PC-9 (cell line): Measurements from ENCODE around the gene HOXD3. TPM values are rescaled to one million over a fixed set of nuclear protein-coding genes. Genes with fewer than 3 reads are reported as not detected.

Source experiments
- BruUV-seq: library from RNA; stranded (reverse); fragments of 400-500 nt; replicated peaks from 2 replicates; lab custom pipeline; 2021; lab: Mats Ljungman, UMichigan
- CTCF ChIA-PET: fragments of 300-600 bp; sonication (Branson Sonifier 250); formaldehyde crosslinking; loops from one replicate; lab custom pipeline; 2022; ENCODE audit warnings: antibody characterized with exemption; lab: Charles Lee
- POLR2A ChIA-PET: fragments of 300-600 bp; sonication (Branson Sonifier 250); formaldehyde crosslinking; loops from one replicate; lab custom pipeline; 2022; ENCODE audit warnings: antibody characterized with exemption; ENCODE audit not compliant: unreplicated experiment; lab: Charles Lee
- DNase-seq, 2 experiments: peaks; one replicate each; pipeline versions ENCODE4 v3.0.0 to v3.0.0-alpha.2; 2015 to 2022; ENCODE audit warnings: mixed read lengths in 1 of 2
- H2AFZ ChIP-seq: fragments of 200-600 bp; sonication (generic); 2 replicates; pipeline ENCODE4 v1.8.1; 2017; ENCODE audit warnings: antibody characterized with exemption
- H3F3A ChIP-seq: fragments of 200-600 bp; sonication (generic); 2 replicates; pipeline ENCODE4 v1.8.1; 2017; ENCODE audit warnings: antibody characterized with exemption, mild to moderate bottlenecking, low read depth; ENCODE audit not compliant: insufficient read depth
- H3K27ac ChIP-seq: fragments of 200-600 bp; sonication (generic); 2 replicates; pipeline ENCODE4 v1.6.1; 2016; ENCODE audit warnings: mixed run types
- H3K27me3 ChIP-seq: fragments of 200-600 bp; sonication (generic); 2 replicates; pipeline ENCODE4 v1.6.1; 2016; ENCODE audit warnings: low read depth, mixed run types; ENCODE audit not compliant: insufficient read depth
- H3K36me3 ChIP-seq: fragments of 200-600 bp; sonication (generic); 2 replicates; pipeline ENCODE4 v1.6.1; 2016; ENCODE audit warnings: low read depth, mixed run types
- H3K4me1 ChIP-seq: fragments of 200-600 bp; sonication (generic); replicated peaks from 2 replicates; pipeline ENCODE4 v1.6.1; 2016; ENCODE audit warnings: mixed run types; ENCODE audit not compliant: insufficient read depth
- H3K4me2 ChIP-seq: fragments of 200-600 bp; sonication (generic); 2 replicates; pipeline ENCODE4 v1.6.1; 2017; ENCODE audit warnings: mixed run types
- H3K4me3 ChIP-seq: fragments of 200-600 bp; sonication (generic); 2 replicates; pipeline ENCODE4 v1.6.1; 2016; ENCODE audit warnings: mixed run types
- H3K79me2 ChIP-seq: fragments of 200-600 bp; sonication (generic); 2 replicates; pipeline ENCODE4 v1.6.1; 2017; ENCODE audit warnings: low read depth, mixed run types
- H3K9me2 ChIP-seq: fragments of 200-600 bp; sonication (generic); 2 replicates; pipeline ENCODE4 v1.8.1; 2017; ENCODE audit warnings: mild to moderate bottlenecking; ENCODE audit not compliant: insufficient read depth
- H3K9me3 ChIP-seq: fragments of 200-600 bp; sonication (generic); 2 replicates; pipeline ENCODE4 v1.8.1; 2016; ENCODE audit warnings: low read depth; ENCODE audit not compliant: insufficient read depth
- H4K20me1 ChIP-seq: fragments of 200-600 bp; sonication (generic); 2 replicates; pipeline ENCODE4 v1.8.1; 2017; ENCODE audit not compliant: insufficient read depth
- CTCF ChIP-seq: fragments of 200-600 bp; sonication (generic); conservative IDR thresholded peaks from 2 replicates; pipeline ENCODE4 v1.6.1; 2017; ENCODE audit warnings: mixed run types, antibody characterized with exemption, mild to moderate bottlenecking, moderate library complexity
- EZH2 ChIP-seq: fragments of 200-600 bp; sonication (generic); IDR thresholded peaks from 2 replicates; pipeline ENCODE4 v1.8.0; 2017; ENCODE audit warnings: antibody characterized with exemption, low read depth
- intact Hi-C: fragments of 100-400 bp; cut with micrococcal nuclease; formaldehyde crosslinking; loops from one replicate; pipeline ENCODE4 v1.10.0; 2022; ENCODE audit not compliant: unreplicated experiment
- total RNA-seq: library from RNA; stranded (reverse); gene quantifications from 2 replicates; pipeline ENCODE4 v1.2.3, GENCODE V29; 2021

Gene HOXD3
- total RNA-seq, 1 experiment from 2014 or later, result not detected

- no peak for TF ChIP-seq CTCF
- H2AFZ ChIP-seq, result no peak overlapping the region
These were observed 39.2 kb upstream of the HOXD3 start for GRCh38 chr2:176117823-176118371.

GRCh38 chr2:176118601-176119339 is 38.3 kb upstream of the HOXD3 start:
- no peak for TF ChIP-seq EZH2
- TF ChIP-seq CTCF, result peak; percentile 72
- no TSS peak for BruUV-seq
- no peak overlapping the region for H3K27ac ChIP-seq
- H4K20me1 ChIP-seq, result no peaks in the 10 kb centered on the region
- no peaks in the 10 kb centered on the region for H3K9me2 ChIP-seq
- H3K36me3 ChIP-seq, result no peaks in the 10 kb centered on the region
- H3K4me1 ChIP-seq, result no peaks in the 10 kb centered on the region
- peak overlapping the region; percentile 6; the same call in 1 of the 2 replicates for H3K4me2 ChIP-seq
- peak in 1 of 2 experiments; percentile 30 for DNase-seq
- ChIA-PET CTCF (no interaction called here), POLR2A (no interaction called here)
- no peaks in the 10 kb centered on the region for H3K9me3 ChIP-seq
- H2AFZ ChIP-seq, result no peak overlapping the region
- intact Hi-C loops, result no loop called here
- H3K79me2 ChIP-seq, result no peaks in the 10 kb centered on the region
- no peak overlapping the region for H3K4me3 ChIP-seq
- H3K27me3 ChIP-seq, result peaks cover 73% of the 10 kb centered on the region
- H3F3A ChIP-seq, result no peaks in the 10 kb centered on the region

More at GRCh38 chr2:176117823-176118371, 39.2 kb upstream of the HOXD3 start:
- intact Hi-C loops, result no loop called here
- no peak for DNase-seq
- ChIA-PET POLR2A (no interaction called here), CTCF (no interaction called here)
- Histone ChIP-seq H3F3A (no peaks in the 10 kb centered on the region), H3K27me3 (peaks cover 81% of the 10 kb centered on the region), H3K36me3 (no peaks in the 10 kb centered on the region), H3K79me2 (no peaks in the 10 kb centered on the region), H3K9me2 (no peaks in the 10 kb centered on the region), H4K20me1 (no peaks in the 10 kb centered on the region), H3K4me3 (no peak overlapping the region), H3K4me1 (no peaks in the 10 kb centered on the region), H3K27ac (no peak overlapping the region), H3K4me2 (no peak overlapping the region), H3K9me3 (no peaks in the 10 kb centered on the region)
- no TSS peak for BruUV-seq

- Histone ChIP-seq H3K4me3 (no peak overlapping the region), H4K20me1 (no peaks in the 10 kb centered on the region), H3F3A (no peaks in the 10 kb centered on the region), H3K4me1 (no peaks in the 10 kb centered on the region), H3K79me2 (no peaks in the 10 kb centered on the region), H3K9me3 (no peaks in the 10 kb centered on the region), H2AFZ (no peak overlapping the region), H3K36me3 (no peaks in the 10 kb centered on the region), H3K27ac (no peak overlapping the region), H3K27me3 (peaks cover 73% of the 10 kb centered on the region), H3K4me2 (no peak overlapping the region), H3K9me2 (no peaks in the 10 kb centered on the region)
- BruUV-seq, result no TSS peak
- TF ChIP-seq EZH2, result no peak
- no peak for TF ChIP-seq CTCF
- POLR2A ChIA-PET, result interaction anchor here (0.5 kb wide), 1 partner anchor 1226 kb away, joined by 4 read pairs; no protein-coding TSS in a partner anchor
- DNase-seq, result no peak
- CTCF ChIA-PET, result interaction anchor here (0.5 kb wide), 1 partner anchor 1014 kb away, joined by 3 read pairs; no protein-coding TSS in a partner anchor
- intact Hi-C loops, result no loop called here
These were observed 36.5 kb upstream of the HOXD3 start for GRCh38 chr2:176120364-176121189.
